CD14-positive monocyte (primary cell): ENCODE measurements around the gene ADAMTS18. TPM values are rescaled to one million over a fixed set of nuclear protein-coding genes. Genes with fewer than 3 reads are reported as not detected.

Experiments used
- DNase-seq, 3 donors: peaks; one replicate each; pipeline ENCODE4 v3.0.0-alpha.2; 2011 to 2022
- H2AFZ ChIP-seq: 2 replicates; pipeline ENCODE4 v1.6.0; 2012; ENCODE audit warnings: mild to moderate bottlenecking, low read depth, low read length, inconsistent platforms; ENCODE audit not compliant: insufficient read depth, poor library complexity, severe bottlenecking
- H3K27ac ChIP-seq, 2 donors: 1 replicate in 1 of 2; 2 replicates in 1 of 2; pipeline ENCODE4 v1.5.1; 2012 to 2013; ENCODE audit warnings: low read length in 2 of 2, control low read depth in 1 of 2, inconsistent platforms in 1 of 2, low read depth in 1 of 2, mild to moderate bottlenecking in 1 of 2
- H3K27me3 ChIP-seq, 2 donors: one replicate each; pipeline versions ENCODE4 v1.6.0 to v1.6.1; 2011 to 2013; ENCODE audit warnings: low read length in 2 of 2; ENCODE audit not compliant: control insufficient read depth in 2 of 2, insufficient read depth in 2 of 2
- H3K36me3 ChIP-seq, 2 donors: replicated peaks in 1 of 2; 1 replicate in 1 of 2; 2 replicates in 1 of 2; pipeline versions ENCODE4 v1.5.1 to v1.6.1; 2012 to 2013; ENCODE audit warnings: low read length in 2 of 2, control low read depth in 1 of 2, inconsistent platforms in 1 of 2, mild to moderate bottlenecking in 1 of 2; ENCODE audit not compliant: insufficient read depth in 2 of 2, control insufficient read depth in 1 of 2
- H3K4me1 ChIP-seq, 2 donors: 1 replicate in 1 of 2; 2 replicates in 1 of 2; pipeline versions ENCODE4 v1.5.1 to v1.6.1; 2012 to 2013; ENCODE audit warnings: low read length in 2 of 2, control low read depth in 1 of 2, inconsistent platforms in 1 of 2, mild to moderate bottlenecking in 1 of 2, moderate library complexity in 1 of 2; ENCODE audit not compliant: insufficient read depth in 2 of 2, control insufficient read depth in 1 of 2
- H3K4me2 ChIP-seq: replicated peaks from 2 replicates; pipeline ENCODE3; 2012; ENCODE audit warnings: low read length, moderate library complexity, mild to moderate bottlenecking; ENCODE audit not compliant: poor library complexity, severe bottlenecking; ENCODE audit errors: extremely low read depth
- H3K4me3 ChIP-seq, 3 experiments: fragments of 200-600 bp in 1 of 3; sonication (generic) in 1 of 3; replicated peaks in 1 of 3; 1 replicate in 2 of 3; 2 replicates in 1 of 3; pipeline ENCODE4 v1.5.1; 2011 to 2013; ENCODE audit warnings: low read length in 3 of 3, mild to moderate bottlenecking in 3 of 3, control low read depth in 2 of 3, low read depth in 2 of 3, inconsistent platforms in 1 of 3, moderate library complexity in 1 of 3
- H3K79me2 ChIP-seq: 2 replicates; pipeline ENCODE4 v1.6.0; 2012; ENCODE audit warnings: mild to moderate bottlenecking, control low read depth, inconsistent platforms, low read length, moderate library complexity; ENCODE audit not compliant: insufficient read depth
- H3K9ac ChIP-seq: 2 replicates; pipeline ENCODE4 v1.6.0; 2017; ENCODE audit warnings: low read length, mild to moderate bottlenecking; ENCODE audit not compliant: insufficient read depth, poor library complexity, severe bottlenecking
- H3K9me3 ChIP-seq, 2 donors: replicated peaks in 1 of 2; 1 replicate in 1 of 2; 2 replicates in 1 of 2; pipeline versions ENCODE4 v1.5.1 to v1.6.1; 2012 to 2013; ENCODE audit warnings: low read length in 2 of 2, control low read depth in 1 of 2; ENCODE audit not compliant: control insufficient read depth in 1 of 2, insufficient read depth in 1 of 2
- H4K20me1 ChIP-seq: 2 replicates; pipeline ENCODE4 v1.6.0; 2012; ENCODE audit warnings: mild to moderate bottlenecking, low read length, control low read depth, moderate library complexity; ENCODE audit not compliant: insufficient read depth
- H3K27ac Mint-ChIP-seq, 7 donors: one replicate each; pipeline ENCODE4 v1.8.0; 2020; ENCODE audit warnings: mild to moderate bottlenecking in 7 of 7, mixed read lengths in 7 of 7, moderate library complexity in 6 of 7, inconsistent platforms in 2 of 7
- H3K27me3 Mint-ChIP-seq, 3 donors: one replicate each; pipeline ENCODE4 v1.8.0; 2021 to 2022; ENCODE audit warnings: low read depth in 3 of 3, mild to moderate bottlenecking in 3 of 3, mixed read lengths in 3 of 3, moderate library complexity in 3 of 3, inconsistent platforms in 1 of 3
- H3K36me3 Mint-ChIP-seq, 2 donors: one replicate each; pipeline ENCODE4 v1.8.0; 2020; ENCODE audit warnings: mixed read lengths in 2 of 2, inconsistent platforms in 1 of 2, mild to moderate bottlenecking in 1 of 2
- H3K4me1 Mint-ChIP-seq: one replicate; pipeline ENCODE4 v1.8.0; 2020; ENCODE audit warnings: mild to moderate bottlenecking, mixed read lengths
- H3K4me3 Mint-ChIP-seq, 2 donors: one replicate each; pipeline ENCODE4 v1.8.0; 2020; ENCODE audit warnings: mild to moderate bottlenecking in 2 of 2, mixed read lengths in 2 of 2, moderate library complexity in 1 of 2
- H3K9me3 Mint-ChIP-seq, 7 donors: one replicate each; pipeline ENCODE4 v1.8.0; 2020 to 2022; ENCODE audit warnings: mixed read lengths in 7 of 7, mild to moderate bottlenecking in 6 of 7, moderate library complexity in 6 of 7, inconsistent platforms in 2 of 7
- CTCF ChIP-seq: fragments of 200-600 bp; IDR thresholded peaks from one replicate; pipeline ENCODE4 v1.8.0; 2022; ENCODE audit warnings: antibody characterized with exemption, mild to moderate bottlenecking
- WGBS: methylation state at CpG from one replicate; pipeline ENCODE4 v1.1.5; 2013; ENCODE audit warnings: missing lambda C conversion rate; ENCODE audit not compliant: insufficient coverage; 5-methylcytosine and 5-hydroxymethylcytosine counted together
- intact Hi-C, 2 donors: fragments of 100-400 bp; cut with micrococcal nuclease; formaldehyde crosslinking; loops; one replicate each; pipeline versions ENCODE4 v1.15.0 to v1.15.1; 2023
- polyA plus RNA-seq, 3 donors: library from polyadenylated mRNA; depleted of rRNA in 1 of 3; unstranded in 2 of 3; stranded (reverse) in 1 of 3; fragments of 300-500 nt in 2 of 3; fragments of >200 nt in 1 of 3; fragmentation: Illumina TruSeq in 2 of 3; gene quantifications; 1 replicate in 2 of 3; 2 replicates in 1 of 3; pipeline ENCODE4 v1.2.3, GENCODE V29; 2012 to 2021

Gene ADAMTS18
- polyA plus RNA-seq, 3 donors: not detected

GRCh38 chr16:77238593-77238992, 196.2 kb downstream of the ADAMTS18 start:
- H3K27ac ChIP-seq: no peak overlapping the region
- H3K9me3 ChIP-seq: no peaks in the 10 kb centered on the region
- H3K4me1 Mint-ChIP-seq: peaks cover 3% of the 10 kb centered on the region
- H3K4me3 ChIP-seq: no peak overlapping the region
- H2AFZ ChIP-seq: no peak overlapping the region
- H3K4me2 ChIP-seq: no peak overlapping the region
- 100% methylated on average over 2 of the region's 5 CpGs for whole genome bisulfite sequencing
- no peak overlapping the region for H3K27ac Mint-ChIP-seq
- no peak overlapping the region for H3K4me3 Mint-ChIP-seq
- H3K36me3 ChIP-seq: no peaks in the 10 kb centered on the region
- H3K9ac ChIP-seq: no peak overlapping the region
- no peaks in the 10 kb centered on the region for H3K27me3 ChIP-seq
- H3K9me3 Mint-ChIP-seq: peaks cover 0 to 2% (median 0%) of the 10 kb centered on the region in 7 donors
- peaks cover 10 to 14% (median 12%) of the 10 kb centered on the region in 3 donors for H3K27me3 Mint-ChIP-seq
- TF ChIP-seq CTCF: no peak
- DNase-seq: no peak
- intact Hi-C loops: loop anchor here in 1 of 2 donors (5.0 kb wide), 1 partner anchor 349 kb away; no protein-coding TSS in a partner anchor
- no peaks in the 10 kb centered on the region for H4K20me1 ChIP-seq
- no peaks in the 10 kb centered on the region for H3K4me1 ChIP-seq
- no peaks in the 10 kb centered on the region for H3K36me3 Mint-ChIP-seq
- no peaks in the 10 kb centered on the region for H3K79me2 ChIP-seq

GRCh38 chr16:77236063-77236511, 198.7 kb downstream of the ADAMTS18 start:
- peak overlapping the region; percentile 39 to 63 for H3K4me3 Mint-ChIP-seq
- Histone ChIP-seq H3K79me2 (no peaks in the 10 kb centered on the region), H3K27ac (no peak overlapping the region), H4K20me1 (no peaks in the 10 kb centered on the region), H3K4me2 (peak overlapping the region; percentile 11), H3K4me3 (peak overlapping the region in 1 of 3 experiments; percentile 12), H3K9me3 (no peaks in the 10 kb centered on the region), H3K27me3 (no peaks in the 10 kb centered on the region), H3K36me3 (no peaks in the 10 kb centered on the region), H2AFZ (peak overlapping the region; percentile 61), H3K9ac (no peak overlapping the region), H3K4me1 (no peaks in the 10 kb centered on the region)
- H3K9me3 Mint-ChIP-seq: no peaks in the 10 kb centered on the region
- peaks cover 8 to 14% (median 11%) of the 10 kb centered on the region in 3 donors for H3K27me3 Mint-ChIP-seq
- DNase-seq: peak; percentile 72 to 80 (median 77)
- TF ChIP-seq CTCF: peak; percentile 98
- no peak overlapping the region for H3K27ac Mint-ChIP-seq
- H3K36me3 Mint-ChIP-seq: no peaks in the 10 kb centered on the region
- H3K4me1 Mint-ChIP-seq: peaks cover 3% of the 10 kb centered on the region
- WGBS: 2% methylated on average over 21 of the region's 21 CpGs
- intact Hi-C loops: loop anchor here (2.0 to 5.0 kb wide), 2 partner anchors 347 to 351 kb away; no protein-coding TSS in a partner anchor
